H1 (cell line): ENCODE results near the gene PKMYT1. TPM values are rescaled to one million over a fixed set of nuclear protein-coding genes. Genes with fewer than 3 reads are reported as not detected.

Source experiments
- CTCF ChIA-PET: fragments of 300-600 bp; sonication (Branson Sonifier 250); formaldehyde crosslinking; loops from one replicate; lab custom pipeline; 2021; ENCODE audit not compliant: partially characterized antibody; lab: Charles Lee
- POLR2A ChIA-PET: fragments of 300-600 bp; sonication (Branson Sonifier 250); formaldehyde crosslinking; loops from one replicate; lab custom pipeline; 2021; ENCODE audit warnings: inconsistent platforms; ENCODE audit not compliant: partially characterized antibody; lab: Charles Lee
- DNase-seq, 2 experiments: peaks; one replicate each; pipeline versions ENCODE4 v3.0.0 to v3.0.0-alpha.2; 2010 to 2022; ENCODE audit warnings: low spot score in 2 of 2, low read depth in 1 of 2, mixed read lengths in 1 of 2
- FAIRE-seq: peaks from 2 replicates; lab custom pipeline; 2011; peaks lifted over from hg19 to GRCh38; lab: Jason Lieb, UNC
- H2AFZ ChIP-seq: 2 replicates; pipeline ENCODE4 v1.8.1; 2012; ENCODE audit warnings: low read length, inconsistent platforms
- H2AK5ac ChIP-seq: 2 replicates; pipeline ENCODE4 v1.6.1; 2013; ENCODE audit warnings: low read depth, low read length
- H2BK120ac ChIP-seq: replicated peaks from 2 replicates; pipeline ENCODE3; 2013; ENCODE audit warnings: low read depth, low read length, inconsistent platforms
- H2BK12ac ChIP-seq: 2 replicates; pipeline ENCODE4 v1.6.1; 2013; ENCODE audit warnings: low read depth, low read length
- H2BK15ac ChIP-seq: 2 replicates; pipeline ENCODE4 v1.6.1; 2013; ENCODE audit warnings: low read length
- H2BK20ac ChIP-seq: 2 replicates; pipeline ENCODE4 v1.6.1; 2013; ENCODE audit warnings: low read length
- H2BK5ac ChIP-seq: 2 replicates; pipeline ENCODE4 v1.6.1; 2013; ENCODE audit warnings: low read depth, low read length
- H3K14ac ChIP-seq: 2 replicates; pipeline ENCODE4 v1.6.1; 2013; ENCODE audit warnings: inconsistent platforms; ENCODE audit not compliant: insufficient read length
- H3K18ac ChIP-seq: 2 replicates; pipeline ENCODE4 v1.6.1; 2013; ENCODE audit warnings: low read length; ENCODE audit errors: extremely low read depth
- H3K23ac ChIP-seq: 2 replicates; pipeline ENCODE4 v1.6.1; 2013; ENCODE audit warnings: inconsistent platforms; ENCODE audit not compliant: insufficient read length
- H3K23me2 ChIP-seq: 2 replicates; pipeline ENCODE4 v1.6.1; 2013; ENCODE audit warnings: low read depth, low read length
- H3K27ac ChIP-seq: 2 replicates; pipeline ENCODE4 v1.6.1; 2011; ENCODE audit warnings: low read depth, low read length, inconsistent platforms
- H3K27me3 ChIP-seq, 4 experiments: replicated peaks in 1 of 4; 1 replicate in 1 of 4; 2 replicates in 3 of 4; pipeline versions ENCODE4 v1.6.1 to v1.8.1; 2011 to 2013; ENCODE audit warnings: low read length in 3 of 4, mild to moderate bottlenecking in 3 of 4, inconsistent platforms in 2 of 4, mixed read lengths in 2 of 4, moderate library complexity in 1 of 4; ENCODE audit not compliant: control insufficient read depth in 3 of 4, insufficient read depth in 3 of 4; ENCODE audit errors: extremely low read depth in 1 of 4
- H3K36me3 ChIP-seq, 4 experiments: 2 replicates each; pipeline versions ENCODE4 v1.6.1 to v1.8.1; 2011 to 2013; ENCODE audit warnings: mild to moderate bottlenecking in 4 of 4, low read length in 3 of 4, moderate library complexity in 2 of 4, control low read depth in 1 of 4, inconsistent platforms in 1 of 4; ENCODE audit not compliant: insufficient read depth in 4 of 4, control insufficient read depth in 2 of 4
- H3K4ac ChIP-seq: replicated peaks from 2 replicates; pipeline ENCODE3; 2013; ENCODE audit warnings: low read length, low read depth, mixed read lengths, inconsistent platforms; ENCODE audit not compliant: insufficient read length
- H3K4me1 ChIP-seq, 4 experiments: replicated peaks in 1 of 4; 1 replicate in 1 of 4; 2 replicates in 3 of 4; pipeline versions ENCODE4 v1.6.1 to v1.8.1; 2011 to 2013; ENCODE audit warnings: low read length in 3 of 4, inconsistent platforms in 2 of 4, mixed read lengths in 1 of 4; ENCODE audit not compliant: insufficient read depth in 4 of 4, control insufficient read depth in 3 of 4
- H3K4me2 ChIP-seq, 2 experiments: 2 replicates each; pipeline versions ENCODE4 v1.6.1 to v1.8.1; 2011 to 2013; ENCODE audit warnings: low read depth in 2 of 2, low read length in 2 of 2, control low read depth in 1 of 2, inconsistent platforms in 1 of 2, mild to moderate bottlenecking in 1 of 2; ENCODE audit not compliant: insufficient read depth in 1 of 2
- H3K4me3 ChIP-seq, 4 experiments: fragments of 200-600, 300-600 bp in 1 of 4; sonication (generic), shearing (Covaris generic), sonication (Bioruptor Twin) in 1 of 4; 2 replicates each; pipeline versions ENCODE4 v1.5.1 to v1.8.1; 2011 to 2016; ENCODE audit warnings: low read length in 4 of 4, low read depth in 3 of 4, control low read depth in 2 of 4, inconsistent platforms in 2 of 4, mild to moderate bottlenecking in 2 of 4, mixed read lengths in 1 of 4, moderate library complexity in 1 of 4; ENCODE audit not compliant: insufficient read depth in 2 of 4; ENCODE audit errors: extremely low read depth in 1 of 4
- H3K56ac ChIP-seq: replicated peaks from 2 replicates; pipeline ENCODE3; 2013; ENCODE audit warnings: low read depth, mild to moderate bottlenecking, mixed read lengths, low read length, inconsistent platforms; ENCODE audit not compliant: insufficient read length
- H3K79me1 ChIP-seq: 2 replicates; pipeline ENCODE4 v1.6.1; 2013; ENCODE audit warnings: low read depth, low read length, control low read depth
- H3K79me2 ChIP-seq, 2 experiments: 2 replicates each; pipeline versions ENCODE4 v1.6.1 to v1.8.1; 2012 to 2013; ENCODE audit warnings: low read length in 2 of 2, mild to moderate bottlenecking in 2 of 2, inconsistent platforms in 1 of 2; ENCODE audit not compliant: insufficient read depth in 2 of 2, control insufficient read depth in 1 of 2
- H3K9ac ChIP-seq, 4 experiments: replicated peaks in 1 of 4; 1 replicate in 1 of 4; 2 replicates in 3 of 4; pipeline versions ENCODE4 v1.6.1 to v1.8.1; 2011 to 2013; ENCODE audit warnings: low read depth in 3 of 4, low read length in 3 of 4, control low read depth in 2 of 4, mild to moderate bottlenecking in 2 of 4, moderate library complexity in 2 of 4, inconsistent platforms in 1 of 4; ENCODE audit errors: extremely low read depth in 1 of 4
- H3K9me3 ChIP-seq, 2 experiments: 2 replicates each; pipeline versions ENCODE4 v1.6.1 to v1.8.1; 2012 to 2013; ENCODE audit warnings: mild to moderate bottlenecking in 2 of 2, moderate library complexity in 2 of 2, control low read depth in 1 of 2, inconsistent platforms in 1 of 2, low read depth in 1 of 2, low read length in 1 of 2, mixed read lengths in 1 of 2; ENCODE audit not compliant: insufficient read depth in 2 of 2
- H4K20me1 ChIP-seq, 2 experiments: replicated peaks in 1 of 2; 2 replicates each; pipeline versions ENCODE3 to v1.8.1; 2011 to 2013; ENCODE audit warnings: inconsistent platforms in 2 of 2, low read length in 2 of 2, mild to moderate bottlenecking in 1 of 2; ENCODE audit not compliant: insufficient read depth in 2 of 2, control insufficient read depth in 1 of 2
- H4K5ac ChIP-seq: 2 replicates; pipeline ENCODE4 v1.6.1; 2013; ENCODE audit warnings: low read length, low read depth, mixed read lengths, inconsistent platforms; ENCODE audit not compliant: insufficient read length
- H4K8ac ChIP-seq: 2 replicates; pipeline ENCODE4 v1.8.0; 2013; ENCODE audit warnings: mild to moderate bottlenecking, moderate library complexity, low read length, inconsistent platforms; ENCODE audit not compliant: insufficient read depth; ENCODE audit errors: extremely low read depth
- H4K91ac ChIP-seq: replicated peaks from 2 replicates; pipeline ENCODE3; 2013; ENCODE audit warnings: low read length, mixed read lengths, inconsistent platforms; ENCODE audit not compliant: insufficient read length
- HDAC6 ChIP-seq: IDR thresholded peaks from one replicate; pipeline ENCODE4 v1.7.1; 2012; ENCODE audit warnings: low read depth, mild to moderate bottlenecking, inconsistent platforms, low read length, moderate library complexity
- POLR2A ChIP-seq, 2 experiments: IDR thresholded peaks; 1 replicate in 1 of 2; 2 replicates in 1 of 2; pipeline ENCODE4 v1.6.1; 2011; ENCODE audit warnings: low read depth in 2 of 2, low read length in 2 of 2, mild to moderate bottlenecking in 2 of 2; ENCODE audit errors: control extremely low read depth in 1 of 2
- POLR2AphosphoS5 ChIP-seq: IDR thresholded peaks from 2 replicates; pipeline ENCODE4 v1.6.1; 2011; ENCODE audit warnings: low read depth, low read length
- WGBS, 2 experiments: shearing (Covaris generic) in 1 of 2; methylation state at CpG; one replicate each; pipeline versions ENCODE4 v1.1.6 to v1.1.7; 2013 to 2015; ENCODE audit warnings: low lambda C conversion rate in 2 of 2, mixed read lengths in 2 of 2, inconsistent platforms in 1 of 2, low coverage in 1 of 2, missing lambda C conversion rate in 1 of 2; ENCODE audit not compliant: insufficient replicate concordance in 2 of 2, insufficient coverage in 1 of 2, insufficient read length in 1 of 2; ENCODE audit errors: extremely low coverage in 1 of 2, missing lambda C conversion rate in 1 of 2; 5-methylcytosine and 5-hydroxymethylcytosine counted together
- polyA plus RNA-seq, 7 experiments: library from polyadenylated mRNA; depleted of rRNA in 3 of 7; stranded (reverse) in 5 of 7; unstranded in 2 of 7; fragments of >200 nt in 5 of 7; fragments of 200-250 nt in 2 of 7; gene quantifications; 1 replicate in 5 of 7; 2 replicates in 1 of 7; 4 replicates in 1 of 7; pipeline versions ENCODE4 v1.2.1 to v1.2.3, GENCODE V29; 2011 to 2013; ENCODE audit warnings: missing spikeins in 2 of 7, mixed read lengths in 2 of 7
- total RNA-seq: library from RNA; stranded (reverse); fragmentation: NEBNext Ultra II Directional; extraction: Animal tissue kit (Norgen Biotek cat#: 25700); gene quantifications from 2 replicates; pipeline ENCODE4 v1.2.1, GENCODE V29; 2021

PKMYT1 gene
- total and polyA plus RNA-seq, 2 of the 8 experiments (the other 6 are each of a cell fraction or from before 2014, with no cell fraction given): 74.7 to 85.2 TPM

- FAIRE-seq: no peak
- Histone ChIP-seq H3K4me1 (peaks cover 0 to 20% (median 11%) of the 10 kb centered on the region in 4 experiments; a peak in 6 of 7 replicates), H3K9ac (no peak overlapping the region)
Observed at GRCh38 chr16:2973093-2973492, 7.2 kb downstream of the PKMYT1 start.

More at GRCh38 chr16:2973093-2973492, 7.2 kb downstream of the PKMYT1 start:
- Histone ChIP-seq H4K20me1 (peaks cover 29 to 36% of the 10 kb centered on the region in 2 experiments), H3K27ac (no peak overlapping the region), H3K4ac (no peak overlapping the region), H4K8ac (no peak overlapping the region; the same call in 1 of the 2 replicates), H3K14ac (no peak overlapping the region), H2BK20ac (no peak overlapping the region), H2AK5ac (no peak overlapping the region), H3K4me3 (no peak overlapping the region), H3K18ac (no peak overlapping the region), H3K4me2 (no peak overlapping the region), H3K79me1 (peaks cover 16% of the 10 kb centered on the region), H3K79me2 (peaks cover 0 to 2% of the 10 kb centered on the region in 2 experiments; a peak in 1 of 4 replicates), H3K23ac (no peak overlapping the region), H3K56ac (no peak overlapping the region), H2BK15ac (no peak overlapping the region), H2BK12ac (no peak overlapping the region), H4K5ac (no peak overlapping the region), H3K27me3 (peaks cover 0 to 7% (median 4%) of the 10 kb centered on the region in 4 experiments; a peak in 5 of 7 replicates), H4K91ac (no peak overlapping the region), H2BK5ac (no peak overlapping the region), H2BK120ac (no peak overlapping the region), H3K36me3 (peaks cover 20 to 46% (median 33%) of the 10 kb centered on the region in 4 experiments), H3K23me2 (peaks cover 9% of the 10 kb centered on the region), H3K9me3 (no peaks in the 10 kb centered on the region), H2AFZ (no peak overlapping the region)
- POLR2A ChIA-PET: interaction anchor here (0.7 to 25.4 kb wide), 10 partner anchors 9 to 52 kb away, joined by 3 to 455 read pairs (median 6); partner anchors contain the start of genes CLDN6, HCFC1R1, KREMEN2 and PKMYT1
- no peak for DNase-seq
- CTCF ChIA-PET: interaction anchor here (0.8 to 2.8 kb wide), 10 partner anchors 9 to 86 kb away, joined by 3 to 15 read pairs (median 4); partner anchors contain the start of genes CLDN6 and KREMEN2
- TF ChIP-seq HDAC6 (no peak), POLR2A (IDR thresholded peaks at IDR 0.05; ENCODE audit: control extremely low read depth in 1 of 2, low read depth in 2 of 2, low read length in 2 of 2) (peak in 1 of 2 experiments; percentile 39; a peak in 2 of 3 replicates), POLR2AphosphoS5 (0 out of 2 replicates have a peak, but pooled peaks have one; percentile 24)
- 90% methylated on average over 5 of the region's 5 CpGs; no CpG with 5 or more reads in 1 of the 2 experiments for WGBS, 2 experiments
